CD4-positive, alpha-beta T cell treated with Interleukin-4 for 4 hours (primary cell): Measurements from ENCODE around the gene NKX2-1.
"Not testable (repeated sequence)": the region's sequence is repeated elsewhere in the genome, so short reads cannot be mapped to it uniquely, and the experiment has no call there.

Experiments used
- DNase-seq: peaks from one replicate; pipeline ENCODE4 v3.0.0-alpha.2; 2020

The NKX2-1 gene

DNA sequence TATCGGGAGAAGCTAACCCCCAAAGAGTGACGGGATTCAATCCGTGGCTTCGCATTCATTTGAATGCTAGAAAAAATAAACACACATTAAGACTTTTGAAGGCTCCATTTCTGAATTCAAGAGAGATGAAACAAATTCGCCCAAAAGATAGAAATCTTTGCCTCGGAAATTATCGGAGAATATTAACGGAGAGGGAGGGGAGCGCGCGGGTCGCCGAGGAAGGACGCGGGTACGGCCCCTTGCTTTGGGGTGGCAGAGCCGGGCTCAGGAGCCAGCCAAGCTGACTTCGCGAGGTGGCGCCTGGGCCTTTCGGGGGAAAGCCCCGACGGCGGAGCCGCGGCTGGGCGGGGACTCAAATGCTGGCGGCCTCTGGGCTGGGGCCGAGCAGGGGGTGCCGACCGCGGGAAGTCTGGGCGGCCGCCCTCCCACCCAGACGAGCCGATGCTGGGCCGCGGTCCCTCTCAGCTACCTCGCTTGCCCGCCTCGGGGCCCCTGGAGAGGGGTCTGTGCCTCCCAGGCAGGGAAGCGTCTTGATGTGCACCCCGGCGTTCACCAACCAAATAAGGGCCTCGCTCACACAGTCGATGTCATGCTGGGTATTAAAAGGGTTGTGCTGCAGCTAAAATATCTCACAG lies 14.7 kb downstream of the NKX2-1 start:
- DNase-seq = no peak

DNA sequence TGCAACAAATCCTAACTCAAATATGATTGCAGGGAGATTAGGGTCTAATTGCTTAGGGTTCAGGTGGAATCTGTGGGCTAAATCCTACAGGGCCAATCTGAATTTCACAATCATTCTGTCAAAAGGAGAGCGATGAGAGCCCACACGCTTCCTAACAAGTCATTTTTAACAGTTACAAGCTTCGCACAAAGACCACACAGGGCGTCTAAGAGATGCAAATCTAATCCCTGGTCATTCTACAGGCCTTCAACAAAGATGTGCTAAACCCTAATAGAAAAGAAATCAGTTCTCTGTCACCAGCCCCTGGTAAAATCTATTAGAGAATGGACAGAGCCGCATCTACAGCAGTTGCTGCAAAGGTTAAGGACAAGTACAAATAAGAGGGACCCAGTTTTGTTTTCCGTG lies 15.3 kb downstream of the NKX2-1 start:
- DNase-seq = no peak

DNA sequence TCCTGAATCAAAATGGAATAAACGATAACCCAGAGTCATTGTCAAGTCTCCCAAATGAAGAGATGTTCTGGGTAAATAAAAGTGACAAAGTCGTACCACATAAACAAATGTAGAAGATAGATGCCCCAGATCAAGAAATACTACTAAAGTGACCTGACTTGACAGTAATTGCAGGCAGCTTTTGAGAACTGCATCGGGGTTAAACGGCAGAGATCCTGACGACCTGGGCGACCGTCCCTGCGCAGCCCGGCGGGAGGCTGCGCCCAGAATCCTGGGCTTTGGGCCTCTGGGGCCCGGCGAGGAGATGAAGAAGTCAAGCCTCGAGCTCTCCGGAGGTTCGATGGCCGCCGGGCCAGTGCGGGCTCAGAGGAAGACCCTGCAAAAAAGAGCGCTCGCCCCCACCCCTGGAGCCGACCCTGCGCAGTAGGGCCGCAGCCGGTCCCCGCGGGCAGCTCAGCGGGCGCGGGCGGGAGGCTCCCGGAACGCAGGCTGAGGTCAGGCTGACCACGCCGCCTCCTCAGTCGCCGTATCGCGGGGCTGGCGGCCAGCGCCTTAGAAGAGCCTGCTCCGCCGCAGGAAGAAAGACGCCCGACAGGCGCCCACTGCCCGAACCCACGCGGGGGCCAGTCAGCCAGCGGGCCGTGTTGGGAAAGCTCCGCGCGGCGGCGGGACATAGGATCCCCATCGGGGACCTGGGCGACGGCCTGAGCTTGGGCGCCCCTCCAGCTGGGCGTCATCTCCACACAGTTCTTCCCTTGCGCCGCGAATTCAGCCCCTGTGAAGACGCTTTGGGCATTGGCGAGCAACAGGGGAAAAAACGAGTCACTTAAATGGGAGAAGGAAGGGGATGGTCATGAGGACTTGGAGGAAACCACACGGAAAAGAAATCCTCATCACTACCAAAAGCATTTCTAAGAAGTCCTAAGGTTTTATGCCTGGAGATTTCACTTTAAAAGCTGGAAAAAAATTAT lies 16.0 kb downstream of the NKX2-1 start:
- DNase-seq = no peak

DNA sequence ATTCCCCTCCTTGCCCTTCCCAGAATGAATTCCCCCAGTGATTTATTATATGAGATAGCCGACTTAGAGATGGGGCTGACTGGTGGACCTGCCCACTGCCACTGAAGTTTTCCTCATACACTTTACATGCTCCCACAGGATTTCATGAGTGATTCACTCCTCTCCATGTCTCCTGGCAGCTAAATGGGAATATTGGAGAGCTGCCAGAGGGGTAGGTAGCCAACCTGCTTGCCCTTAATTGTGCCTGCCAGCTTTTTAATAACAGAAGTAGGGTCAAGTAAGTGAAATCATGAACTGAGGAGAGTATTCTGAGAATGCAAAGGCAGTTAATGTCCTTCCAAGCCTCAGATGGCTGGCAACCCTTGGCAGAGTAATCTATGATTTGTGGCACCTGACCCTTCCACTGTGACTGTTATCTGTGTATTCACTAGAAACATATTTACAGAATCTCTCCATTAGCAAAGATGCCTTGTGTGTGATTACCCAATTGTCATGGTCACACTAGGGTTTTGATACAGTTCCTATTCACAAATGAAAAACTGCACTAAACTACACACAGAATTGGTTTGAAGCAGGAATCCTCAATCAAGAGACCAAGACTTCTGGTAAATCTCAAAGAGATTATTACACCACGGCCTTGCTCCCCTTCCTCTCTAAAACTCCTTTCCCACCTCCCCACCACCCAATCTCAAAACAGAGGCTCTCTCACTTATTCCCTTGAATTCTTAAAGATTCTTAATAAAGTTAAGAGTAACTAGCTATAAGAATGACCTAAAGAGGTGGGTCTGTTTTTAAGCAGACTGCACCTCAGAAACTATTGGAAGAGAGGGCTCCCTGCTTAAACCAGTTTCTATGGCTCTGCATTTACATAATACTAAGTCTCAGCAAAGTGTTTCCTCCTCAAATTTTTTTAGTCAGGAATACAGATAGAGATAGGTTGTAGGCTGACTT lies 17.2 kb downstream of the NKX2-1 start:
- no peak for DNase-seq

DNA sequence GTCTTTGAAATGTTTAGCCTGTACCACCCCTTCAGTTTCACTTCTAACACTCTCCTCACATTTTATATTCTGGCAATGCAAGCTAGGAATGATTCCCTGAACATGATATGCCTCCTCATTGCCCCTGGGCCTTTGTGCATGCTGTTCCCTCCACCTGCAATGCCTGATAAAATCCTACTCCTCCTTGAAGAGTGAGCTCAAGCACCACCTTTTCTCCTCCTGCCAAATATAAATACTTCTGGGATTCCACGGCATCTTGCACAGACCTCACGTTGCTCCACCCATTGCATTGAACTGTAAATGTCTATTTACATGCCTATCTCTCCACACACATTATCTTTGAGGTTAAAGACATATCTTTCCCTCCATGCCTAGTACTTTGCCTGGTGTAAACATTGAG lies 21.1 kb downstream of the NKX2-1 start:
- DNase-seq = no peak

DNA sequence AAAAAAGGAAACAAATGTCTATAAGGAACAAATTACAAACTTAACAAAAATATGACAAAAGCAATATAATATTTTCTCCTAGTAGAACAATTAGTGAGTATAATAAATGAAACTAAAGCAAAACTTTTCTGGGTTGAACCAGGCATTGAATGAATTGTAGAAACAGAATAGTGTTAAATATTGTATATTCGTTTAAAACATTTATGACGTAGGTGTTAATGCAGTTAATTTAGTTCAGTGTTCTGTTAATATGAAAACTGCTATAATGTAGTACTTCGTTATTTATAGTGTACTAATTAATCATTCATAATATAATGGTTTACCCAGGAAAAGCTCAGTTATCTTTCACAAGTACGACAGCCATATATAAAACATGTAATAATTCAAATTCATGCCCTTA lies 23.7 kb downstream of the NKX2-1 start:
- no peak for DNase-seq

DNA sequence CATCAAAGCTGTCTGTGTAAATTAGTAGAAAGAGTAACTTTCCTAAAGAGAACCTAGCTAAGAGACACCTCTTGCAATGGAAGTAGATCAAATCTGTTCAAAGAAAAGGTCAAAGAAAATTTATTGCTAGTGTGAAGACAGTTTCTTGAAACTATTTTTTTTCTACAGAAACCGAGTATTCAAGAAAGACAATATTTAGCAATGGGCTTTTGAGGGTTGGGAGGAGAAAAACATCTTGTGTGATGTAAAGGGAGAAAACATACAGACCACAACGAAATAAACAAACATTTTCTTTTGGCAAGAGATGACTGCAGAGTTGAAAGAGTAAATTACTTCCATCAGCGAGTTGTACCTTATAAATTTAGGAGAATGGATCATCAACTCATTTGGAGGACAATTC lies 24.4 kb downstream of the NKX2-1 start:
- no peak for DNase-seq

DNA sequence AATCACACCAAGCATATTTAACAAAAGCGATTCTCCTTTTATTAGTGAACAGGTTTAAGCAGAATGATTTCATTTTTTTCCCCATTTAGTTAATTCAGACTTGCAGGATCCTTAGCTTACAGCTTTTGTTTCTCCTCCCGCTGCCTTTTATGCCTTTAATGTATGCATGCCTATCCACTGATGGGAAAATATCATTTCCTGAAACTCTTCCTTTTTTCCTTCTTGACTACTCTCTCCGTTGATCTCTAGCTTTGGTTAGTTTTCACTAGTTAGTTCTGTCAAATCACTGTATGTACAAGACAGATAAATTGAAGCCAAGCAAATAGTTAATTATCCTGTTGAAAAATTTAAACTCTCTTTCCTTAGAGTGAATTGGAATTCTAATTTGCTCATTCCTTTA lies 26.3 kb downstream of the NKX2-1 start:
- no peak for DNase-seq

DNA sequence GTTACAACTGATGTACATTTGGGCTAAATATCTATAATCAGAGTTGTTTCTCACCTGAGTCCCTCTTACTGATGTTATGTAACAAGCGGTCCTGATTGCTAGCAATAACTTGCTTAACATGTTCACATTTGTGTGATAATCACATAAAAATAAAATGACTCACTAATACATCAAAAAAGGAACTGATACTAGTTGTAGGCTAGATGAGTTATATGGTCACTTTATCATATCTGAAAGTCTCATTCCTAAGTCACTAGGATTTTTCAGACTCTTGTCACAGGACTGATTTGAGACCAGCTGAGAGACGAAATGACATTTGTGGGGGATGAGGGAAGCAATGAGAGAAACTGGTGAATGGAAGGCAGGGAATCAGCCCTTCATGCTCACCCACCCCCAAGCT lies 34.3 kb downstream of the NKX2-1 start:
- no peak for DNase-seq

DNA sequence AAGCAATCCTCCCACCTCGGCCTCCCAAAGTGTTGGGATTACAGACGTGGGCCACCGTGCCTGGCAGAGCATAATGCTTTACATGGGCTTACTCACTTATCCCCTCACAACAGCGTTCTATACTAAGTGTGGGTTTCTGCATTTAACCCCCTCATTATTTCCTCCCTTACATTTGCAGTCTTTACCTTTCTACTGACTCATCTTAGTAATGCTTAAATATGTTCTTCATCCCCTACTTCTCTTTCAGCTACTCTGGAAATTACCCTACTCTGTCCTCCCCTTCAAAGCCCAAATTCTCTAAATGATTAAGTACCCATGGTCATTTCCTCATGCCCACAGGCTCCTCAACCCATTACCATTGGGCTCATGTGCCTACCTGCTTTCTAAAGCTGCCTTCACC lies 40.7 kb downstream of the NKX2-1 start:
- no peak for DNase-seq

DNA sequence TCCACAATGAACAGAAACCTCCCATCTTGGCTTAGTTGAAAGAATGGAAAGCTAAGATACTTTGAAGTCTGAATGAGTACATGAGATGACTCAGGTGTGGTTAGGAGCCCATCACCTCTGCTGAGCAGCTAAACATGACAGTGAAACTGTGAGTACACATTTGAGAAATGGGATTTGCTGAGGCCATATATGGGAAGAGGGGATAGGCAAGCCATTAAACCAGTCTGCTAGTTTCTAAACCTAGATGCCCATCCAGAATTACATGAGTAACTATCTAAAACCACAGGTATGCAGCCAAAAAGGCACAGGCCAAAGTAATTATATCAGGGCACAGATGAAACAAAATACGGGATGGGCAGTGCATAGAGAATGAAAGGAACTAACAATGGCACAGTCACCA lies 41.2 kb downstream of the NKX2-1 start:
- no peak for DNase-seq

DNA sequence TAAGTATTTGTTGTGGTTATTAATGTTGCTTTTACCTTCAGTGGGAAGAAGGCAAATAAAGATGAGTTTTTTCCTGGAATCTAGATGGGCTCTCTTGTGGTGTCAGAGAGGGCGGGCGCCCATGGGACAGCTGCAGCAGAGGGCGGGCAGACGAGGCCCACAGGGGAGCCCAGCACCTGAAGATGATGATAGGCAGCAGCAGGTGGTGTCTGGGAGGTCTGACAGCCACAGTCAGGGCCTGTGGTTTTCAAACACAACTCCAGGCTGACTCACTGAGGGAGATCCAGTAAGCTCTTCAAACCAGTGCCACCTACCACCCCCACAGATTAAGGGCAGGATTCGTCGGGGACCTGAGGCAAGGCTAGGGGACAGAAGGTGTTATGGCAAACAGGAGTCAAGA lies 42.8 kb downstream of the NKX2-1 start:
- no peak for DNase-seq

DNA sequence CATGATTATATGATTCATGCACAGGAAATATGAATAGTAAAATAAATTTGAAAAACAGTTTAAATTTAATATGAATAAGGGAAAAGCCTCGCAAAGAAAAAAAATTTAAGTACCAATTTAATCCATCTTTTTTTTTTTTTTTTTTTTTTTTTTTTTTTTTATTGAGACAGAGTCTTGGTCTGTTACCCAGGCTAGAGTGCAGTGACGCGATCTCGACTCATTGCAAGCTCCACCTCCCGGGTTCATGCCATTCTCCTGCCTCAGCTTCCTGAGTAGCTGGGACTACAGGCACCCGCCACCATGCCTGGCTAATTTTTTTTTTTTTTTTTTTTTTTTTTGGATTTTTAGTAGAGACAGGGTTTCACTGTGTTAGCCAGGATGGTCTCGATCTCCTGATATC lies 44.0 kb downstream of the NKX2-1 start:
- not testable (repeated sequence) for DNase-seq

DNA sequence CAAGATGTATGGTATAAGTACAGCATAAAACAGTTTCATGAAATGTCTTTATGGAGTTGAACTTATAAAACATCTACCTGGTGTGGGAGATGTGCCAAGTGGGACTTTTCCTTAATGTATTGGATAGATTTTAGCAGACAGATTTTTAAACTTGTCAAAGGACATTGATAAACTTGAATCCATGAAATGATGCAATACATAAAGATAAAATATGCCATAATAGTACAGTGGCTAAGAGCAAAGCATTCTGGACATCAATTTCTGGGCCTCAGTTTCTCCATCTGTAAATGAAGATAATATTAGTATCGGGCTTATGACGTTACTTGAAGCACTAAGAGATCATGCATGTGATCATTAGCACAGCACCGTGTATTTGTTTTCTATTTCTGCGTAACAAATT lies 45.4 kb downstream of the NKX2-1 start:
- DNase-seq = no peak

DNA sequence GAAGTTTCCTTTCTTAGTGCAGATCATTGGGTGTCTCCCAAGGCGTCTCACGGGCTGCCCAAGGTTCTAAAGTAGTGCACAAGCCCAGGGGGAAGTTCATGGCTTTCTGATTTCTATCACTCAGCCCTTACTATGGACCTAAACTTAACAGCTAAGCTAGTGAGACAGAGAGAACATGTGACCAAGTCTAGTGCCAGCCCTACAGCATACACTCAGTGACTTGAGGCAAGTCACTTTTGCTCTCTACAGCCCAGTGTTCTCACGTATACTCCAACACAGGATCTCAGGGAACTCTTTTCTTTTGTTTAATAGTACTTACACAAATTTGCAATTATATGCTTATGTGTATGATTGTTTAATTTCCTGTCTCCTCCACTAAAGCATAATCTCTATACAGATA lies 48.6 kb downstream of the NKX2-1 start:
- DNase-seq = no peak

DNA sequence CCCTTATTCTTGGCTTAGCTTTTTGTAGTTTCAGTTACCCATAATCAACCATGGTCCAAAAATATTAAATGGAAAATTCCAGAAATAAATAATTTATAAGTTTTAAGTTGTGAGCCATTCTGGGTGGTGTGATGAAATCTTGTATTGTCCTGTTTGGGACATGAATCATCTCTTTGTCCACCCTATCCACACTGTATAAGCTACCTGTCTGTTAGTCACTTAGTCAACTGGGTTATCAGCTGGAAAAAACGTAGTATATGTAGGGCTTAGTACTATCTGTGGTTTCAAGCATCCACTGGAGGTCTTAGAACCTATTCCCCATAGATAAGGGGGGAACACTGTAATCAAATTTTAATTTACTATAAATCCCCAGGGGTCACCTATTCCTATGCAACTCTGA lies 52.7 kb downstream of the NKX2-1 start:
- no peak for DNase-seq
